Ascending aorta (tissue), 2 donors: ENCODE data around the gene FXYD2. TPM values are rescaled to one million over a fixed set of nuclear protein-coding genes. Genes with fewer than 3 reads are reported as not detected.

Experiments used
- DNase-seq, 2 donors: peaks; one replicate each; pipeline ENCODE4 v3.0.0-alpha.2; 2019; ENCODE audit warnings: low spot score in 2 of 2
- H3K27ac ChIP-seq, 2 donors: fragments of 200-600 bp; sonication (generic); one replicate each; pipeline ENCODE4 v1.5.1; 2016 to 2017; ENCODE audit warnings: mild to moderate bottlenecking in 1 of 2
- H3K27me3 ChIP-seq: fragments of 200-600 bp; sonication (generic); one replicate; pipeline ENCODE4 v1.5.1; 2017
- H3K36me3 ChIP-seq, 2 donors: fragments of 200-600 bp; sonication (generic); one replicate each; pipeline ENCODE4 v1.5.1; 2016
- H3K4me1 ChIP-seq, 2 donors: fragments of 200-600 bp; sonication (generic); one replicate each; pipeline ENCODE4 v1.5.1; 2016 to 2017; ENCODE audit warnings: mild to moderate bottlenecking in 1 of 2
- H3K4me3 ChIP-seq, 2 donors: fragments of 200-600 bp; sonication (generic); one replicate each; pipeline ENCODE4 v1.5.1; 2016 to 2017; ENCODE audit warnings: mild to moderate bottlenecking in 1 of 2
- H3K9me3 ChIP-seq, 2 donors: fragments of 200-600 bp; sonication (generic); one replicate each; pipeline ENCODE4 v1.5.1; 2016
- CTCF ChIP-seq, 3 experiments: fragments of 200-600 bp in 2 of 3; fragments of 450-650 bp in 1 of 3; sonication (generic) in 2 of 3; IDR thresholded peaks; one replicate each; pipeline ENCODE4 v1.5.1; 2016 to 2019; ENCODE audit warnings: antibody characterized with exemption in 3 of 3, mild to moderate bottlenecking in 1 of 3, moderate library complexity in 1 of 3
- intact Hi-C: fragments of 100-400 bp; cut with DNase I; formaldehyde crosslinking; loops from one replicate; pipeline ENCODE4 v1.15.1; 2023
- total RNA-seq: library from RNA; depleted of rRNA; stranded (reverse); fragments of >200 nt; gene quantifications from one replicate; pipeline ENCODE4 v1.1.0, GENCODE V29; 2016

The FXYD2 gene
- total RNA-seq, 1 donor from 2014 or later: not detected

- no peaks in the 10 kb centered on the region for H3K27me3 ChIP-seq
- H3K27ac ChIP-seq: no peak overlapping the region
- DNase-seq: no peak
- no peaks in the 10 kb centered on the region for H3K9me3 ChIP-seq
- TF ChIP-seq CTCF (IDR thresholded peaks at IDR 0.05): no peak
- H3K4me3 ChIP-seq: no peak overlapping the region
- intact Hi-C loops: no loop called here
- H3K36me3 ChIP-seq: no peaks in the 10 kb centered on the region
- peaks cover 0 to 2% of the 10 kb centered on the region in 2 donors for H3K4me1 ChIP-seq
Measured at GRCh38 chr11:117794772-117795629, 29.5 kb downstream of the FXYD2 start.

- DNase-seq: no peak
- intact Hi-C loops: no loop called here
- Histone ChIP-seq H3K9me3 (no peaks in the 10 kb centered on the region), H3K4me3 (no peak overlapping the region), H3K27me3 (no peaks in the 10 kb centered on the region), H3K27ac (no peak overlapping the region), H3K36me3 (no peaks in the 10 kb centered on the region), H3K4me1 (peaks cover 0 to 2% of the 10 kb centered on the region in 2 donors)
- no peak for TF ChIP-seq CTCF (IDR thresholded peaks at IDR 0.05)
Measured at GRCh38 chr11:117794135-117794534, 30.4 kb downstream of the FXYD2 start.

- no peaks in the 10 kb centered on the region for H3K9me3 ChIP-seq
- no peak for TF ChIP-seq CTCF (IDR thresholded peaks at IDR 0.05)
- H3K4me3 ChIP-seq: no peak overlapping the region
- H3K27me3 ChIP-seq: no peaks in the 10 kb centered on the region
- peaks cover 0 to 2% of the 10 kb centered on the region in 2 donors for H3K4me1 ChIP-seq
- H3K27ac ChIP-seq: no peak overlapping the region
- DNase-seq: no peak
- no peaks in the 10 kb centered on the region for H3K36me3 ChIP-seq
- intact Hi-C loops: no loop called here
Measured at GRCh38 chr11:117793583-117793982, 31.0 kb downstream of the FXYD2 start.

- H3K4me3 ChIP-seq: no peak overlapping the region
- H3K9me3 ChIP-seq: no peaks in the 10 kb centered on the region
- no peaks in the 10 kb centered on the region for H3K27me3 ChIP-seq
- DNase-seq: no peak
- no peak for TF ChIP-seq CTCF (IDR thresholded peaks at IDR 0.05)
- no peak overlapping the region for H3K27ac ChIP-seq
- intact Hi-C loops: no loop called here
- H3K4me1 ChIP-seq: peaks cover 0 to 2% of the 10 kb centered on the region in 2 donors
- H3K36me3 ChIP-seq: no peaks in the 10 kb centered on the region
Measured at GRCh38 chr11:117792992-117793391, 31.6 kb downstream of the FXYD2 start.

GRCh38 chr11:117792241-117792640, 32.3 kb downstream of the FXYD2 start:
- no peaks in the 10 kb centered on the region for H3K36me3 ChIP-seq
- TF ChIP-seq CTCF (IDR thresholded peaks at IDR 0.05): no peak
- no peaks in the 10 kb centered on the region for H3K9me3 ChIP-seq
- no peak overlapping the region for H3K4me3 ChIP-seq
- intact Hi-C loops: no loop called here
- no peaks in the 10 kb centered on the region for H3K27me3 ChIP-seq
- no peak for DNase-seq
- H3K27ac ChIP-seq: no peak overlapping the region
- H3K4me1 ChIP-seq: peaks cover 0 to 2% of the 10 kb centered on the region in 2 donors
